Panc1 (cell line): Measurements from ENCODE around the gene PNRC2.
A peak's percentile ranks its signal among the peaks of the same experiment; 100 is the strongest.

Source experiments
- CTCF ChIP-seq: fragments of 450-650 bp; IDR thresholded peaks from 2 replicates; pipeline ENCODE4 v1.5.1; 2017; ENCODE audit warnings: mild to moderate bottlenecking
- POLR2AphosphoS5 ChIP-seq: IDR thresholded peaks from 2 replicates; pipeline ENCODE4 v1.6.1; 2012; ENCODE audit warnings: mild to moderate bottlenecking, low read depth, low read length, moderate library complexity
- SIN3A ChIP-seq: IDR thresholded peaks from 2 replicates; pipeline ENCODE4 v1.6.1; 2012; ENCODE audit warnings: low read depth, mild to moderate bottlenecking, low read length, moderate library complexity, borderline replicate concordance; ENCODE audit not compliant: insufficient read depth
- TCF7L2 ChIP-seq: IDR thresholded peaks from 2 replicates; pipeline ENCODE4 v1.6.1; 2011; ENCODE audit warnings: mild to moderate bottlenecking, low read depth, low read length, inconsistent platforms

GRCh38 chr1:23964790-23965740 is 5.4 kb downstream of the PNRC2 start:
- TF ChIP-seq CTCF (no peak), POLR2AphosphoS5 (peak; percentile 69), SIN3A (no peak), TCF7L2 (0 out of 2 replicates have a peak, but pooled peaks have one; percentile 22)
